ENCODE measurements around the gene SST.
"Not testable (repeated sequence)": the region's sequence is repeated elsewhere in the genome, so short reads cannot be mapped to it uniquely, and the experiment has no call there.

SST gene

DNA sequence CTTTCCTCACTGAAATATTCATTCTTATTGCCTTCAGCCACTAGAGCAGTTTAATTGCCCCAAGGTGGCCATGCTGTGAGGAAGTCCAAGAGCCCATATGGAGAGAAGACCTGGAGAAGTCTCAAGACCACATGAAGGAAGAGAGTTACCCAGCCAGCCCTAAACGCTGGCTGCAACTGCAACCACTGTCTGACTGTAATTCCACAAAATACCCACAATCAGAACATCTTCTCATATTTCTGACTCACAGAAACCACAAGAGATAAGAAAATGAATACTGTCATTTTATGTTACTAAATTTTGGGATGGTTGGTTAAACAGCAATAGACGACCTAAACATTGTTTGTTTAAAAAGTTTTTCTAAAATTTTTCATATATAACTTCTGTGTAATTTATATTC, 14.7 kb upstream of the SST start:
- no peak for DNase-seq

DNA sequence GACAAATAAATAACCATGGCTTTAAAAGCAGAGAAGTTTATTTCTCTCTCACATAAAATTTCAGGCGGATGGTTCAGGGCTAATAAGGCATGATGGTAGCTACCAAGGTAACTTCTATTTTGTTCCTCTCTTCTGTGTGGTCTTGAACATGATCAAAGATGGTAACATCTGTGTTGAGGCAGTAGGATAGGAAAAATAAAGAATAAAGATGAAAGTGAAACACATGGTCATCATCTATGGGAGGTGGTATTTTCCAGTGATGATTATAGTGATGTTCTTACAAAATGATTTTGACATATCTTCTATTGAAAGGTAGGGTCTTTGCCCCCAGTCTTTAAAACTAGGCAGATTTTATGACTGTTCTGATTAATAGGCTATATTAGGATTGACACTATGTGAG, 14.2 kb upstream of the SST start:
- DNase-seq: no peak

DNA sequence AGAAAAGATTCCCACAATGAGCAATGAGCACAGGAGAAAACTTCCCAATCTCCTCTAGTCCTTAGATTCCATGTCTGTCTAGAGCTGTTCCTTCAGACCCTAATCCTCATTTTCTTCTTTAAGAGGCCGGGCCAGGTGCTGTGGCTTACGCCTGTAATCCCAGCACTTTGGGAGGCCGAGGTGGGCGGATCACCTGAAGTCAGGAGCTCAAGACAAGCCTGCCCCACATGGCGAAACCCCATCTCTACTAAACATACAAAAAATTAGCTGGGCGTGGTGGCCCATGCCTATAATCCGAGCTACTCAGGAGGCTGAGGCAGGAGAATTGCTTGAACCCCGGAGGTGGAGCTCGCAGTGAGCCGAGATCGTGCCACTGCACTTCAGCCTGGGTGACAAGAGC, 11.6 kb upstream of the SST start:
- DNase-seq: not testable (repeated sequence)

DNA sequence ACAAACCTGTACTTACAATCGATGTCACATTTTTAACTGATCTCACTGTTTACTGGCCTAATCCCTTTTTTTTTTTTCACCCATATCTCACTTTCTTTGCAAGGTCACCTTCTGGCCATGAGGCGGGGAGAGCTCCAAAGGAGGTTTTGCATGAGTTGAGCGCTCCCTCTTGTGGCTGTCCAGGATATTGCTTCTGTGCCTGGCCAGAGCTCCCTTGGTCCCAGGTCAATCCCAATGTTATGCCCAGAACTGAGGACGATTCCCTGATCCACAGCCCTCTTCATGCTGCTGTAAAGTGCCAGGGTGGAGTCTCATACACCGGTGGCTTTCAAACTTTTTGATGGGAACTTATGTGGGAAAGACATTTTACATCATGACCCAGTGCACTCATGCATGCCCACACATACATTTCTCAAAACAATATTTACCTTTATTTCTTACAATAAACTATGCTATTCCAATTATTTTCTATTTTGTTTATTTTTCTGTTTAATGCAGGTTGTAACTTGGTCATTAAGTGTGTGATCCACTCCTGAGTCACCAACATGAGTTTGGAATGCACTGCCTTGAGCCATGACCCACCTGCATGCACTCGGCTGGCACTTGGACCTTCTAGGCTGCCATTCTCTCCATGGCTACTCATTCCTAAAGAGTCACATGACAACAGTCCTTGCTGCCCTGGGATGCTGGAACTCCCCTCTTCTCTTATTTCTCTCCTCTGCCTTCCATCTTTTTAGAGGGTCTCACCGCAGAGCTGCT, 9.6 kb upstream of the SST start:
- DNase-seq: peak in 51 of 56 donors; percentile 4 to 80 (median 43)

DNA sequence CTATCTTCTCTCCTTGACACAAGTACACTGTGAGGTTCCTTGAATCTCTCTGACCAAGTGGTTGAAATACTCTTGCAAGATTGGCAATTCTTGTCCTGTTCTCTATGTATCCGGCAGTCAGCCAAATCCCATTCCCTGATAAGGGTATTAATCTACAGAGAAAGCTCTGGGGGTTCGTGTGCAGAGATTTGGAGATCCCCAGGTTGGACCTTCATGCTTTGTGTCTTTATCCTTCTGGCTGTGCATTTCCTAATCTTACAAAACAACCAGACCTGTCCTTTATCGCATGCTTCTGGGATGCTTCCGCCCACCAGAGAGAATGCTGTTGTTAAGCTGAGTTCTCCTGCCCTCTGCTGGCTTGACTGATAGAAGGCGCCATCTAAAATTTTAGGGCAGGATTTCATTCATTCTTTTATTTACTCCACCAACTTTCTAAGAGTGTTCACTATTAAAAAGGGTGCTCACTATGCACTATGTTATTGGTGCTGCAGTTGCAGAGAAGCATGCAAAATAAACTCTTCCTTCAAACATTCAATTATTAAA, 8.6 kb upstream of the SST start:
- peak in 29 of 56 donors; percentile 0 to 65 (median 16) for DNase-seq

DNA sequence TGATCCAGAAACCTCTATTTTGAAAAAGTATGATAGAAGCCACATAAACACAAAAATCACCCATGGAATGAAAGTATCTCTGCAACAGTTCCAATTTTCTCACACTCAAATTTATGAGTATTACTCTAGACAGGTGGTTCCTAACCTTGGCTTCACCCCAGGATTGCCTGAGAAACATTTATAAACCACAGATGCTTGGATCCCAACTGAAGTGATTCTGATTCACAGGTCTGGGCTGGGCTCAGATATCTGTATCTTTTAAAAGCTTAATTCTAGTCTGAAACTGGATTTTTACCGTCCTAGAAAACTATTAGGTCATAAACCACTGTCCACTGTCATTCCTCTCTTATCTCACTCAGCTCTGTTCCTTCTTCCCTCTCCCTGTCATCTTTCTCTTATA, 7.4 kb upstream of the SST start:
- DNase-seq: no peak

DNA sequence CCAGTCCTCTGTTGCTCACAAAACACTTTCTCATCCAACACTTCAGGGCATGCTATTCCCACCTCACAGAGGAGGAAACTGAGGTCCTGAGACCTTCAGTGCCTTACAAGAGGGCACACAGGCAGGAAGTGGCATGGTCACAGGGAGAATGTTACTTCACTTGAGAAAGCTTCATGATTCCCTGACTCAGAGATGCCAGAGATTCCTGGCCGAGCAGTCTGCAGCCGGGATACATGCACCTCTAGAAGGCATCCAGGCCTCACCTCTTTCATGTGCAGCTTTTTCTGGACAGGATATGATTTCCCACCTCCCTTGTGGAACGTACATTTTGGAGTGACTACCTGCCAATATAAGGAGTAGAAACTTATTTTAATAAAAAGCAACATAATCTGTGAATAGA, 2.8 kb upstream of the SST start:
- DNase-seq: no peak

DNA sequence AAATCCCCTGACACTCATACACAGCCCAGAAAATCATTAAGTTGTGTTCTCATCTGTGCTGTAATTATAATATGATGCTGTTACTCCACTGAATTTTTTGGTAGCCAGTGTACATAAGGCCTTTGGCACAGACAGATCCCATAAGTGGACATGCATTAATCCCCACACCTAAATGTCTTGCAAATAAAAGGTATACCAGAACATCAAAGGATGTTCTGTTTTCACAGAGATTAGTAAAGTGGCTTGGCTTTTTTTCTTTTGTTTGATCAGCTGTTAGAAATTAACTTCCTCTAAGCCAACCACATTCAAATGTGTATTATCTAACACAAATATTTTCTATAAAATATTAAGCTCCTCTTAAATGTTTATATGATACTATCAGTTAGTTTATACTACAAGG, 2.7 kb downstream of the SST start:
- DNase-seq: no peak

DNA sequence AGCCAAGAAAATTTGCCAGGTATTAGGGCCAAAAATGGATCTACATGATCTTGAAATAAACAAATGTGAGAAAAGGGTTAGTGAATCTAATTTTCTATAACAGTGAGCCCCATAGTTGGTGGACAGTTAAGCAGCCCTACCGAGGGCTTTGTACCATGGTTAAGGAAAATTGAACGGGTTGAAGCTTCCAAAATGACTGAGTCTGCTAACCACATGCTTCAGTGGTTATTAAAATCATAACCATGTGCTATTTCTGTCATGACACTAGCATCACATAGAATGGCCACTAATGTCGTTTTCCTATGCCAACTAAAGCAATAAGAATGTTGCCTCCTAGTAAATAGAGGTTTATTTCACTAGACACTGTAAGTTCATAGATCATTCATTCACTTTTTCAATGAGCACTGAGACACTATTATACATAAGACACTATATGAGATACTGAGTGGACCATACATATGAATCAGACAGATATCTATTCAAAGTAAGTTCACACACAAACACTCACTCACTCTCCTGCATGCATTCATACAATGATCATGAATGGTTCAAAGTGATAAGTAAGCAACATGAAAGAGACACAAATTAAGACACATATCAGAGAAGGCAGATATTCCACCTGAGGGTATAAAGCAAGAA, 4.3 kb downstream of the SST start:
- DNase-seq: no peak

DNA sequence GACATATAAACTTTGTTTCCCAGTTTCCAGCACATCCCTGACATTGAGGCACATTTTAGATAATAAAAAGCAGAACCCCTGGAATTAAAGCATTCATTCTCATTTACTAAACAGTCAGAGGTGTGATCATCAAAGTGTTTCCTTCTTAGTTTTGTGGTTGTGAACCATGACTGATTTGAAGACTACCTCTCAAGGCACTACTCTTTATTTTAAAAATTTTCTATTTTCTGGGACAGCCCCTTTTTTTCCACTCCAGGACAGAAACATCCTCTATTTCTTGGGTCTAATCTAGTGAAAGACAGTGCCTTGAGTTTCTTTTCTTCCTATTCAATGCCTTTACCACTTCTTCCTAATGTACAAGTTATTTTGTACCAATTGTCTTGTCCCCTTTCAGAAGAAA, 5.2 kb downstream of the SST start:
- no peak for DNase-seq

DNA sequence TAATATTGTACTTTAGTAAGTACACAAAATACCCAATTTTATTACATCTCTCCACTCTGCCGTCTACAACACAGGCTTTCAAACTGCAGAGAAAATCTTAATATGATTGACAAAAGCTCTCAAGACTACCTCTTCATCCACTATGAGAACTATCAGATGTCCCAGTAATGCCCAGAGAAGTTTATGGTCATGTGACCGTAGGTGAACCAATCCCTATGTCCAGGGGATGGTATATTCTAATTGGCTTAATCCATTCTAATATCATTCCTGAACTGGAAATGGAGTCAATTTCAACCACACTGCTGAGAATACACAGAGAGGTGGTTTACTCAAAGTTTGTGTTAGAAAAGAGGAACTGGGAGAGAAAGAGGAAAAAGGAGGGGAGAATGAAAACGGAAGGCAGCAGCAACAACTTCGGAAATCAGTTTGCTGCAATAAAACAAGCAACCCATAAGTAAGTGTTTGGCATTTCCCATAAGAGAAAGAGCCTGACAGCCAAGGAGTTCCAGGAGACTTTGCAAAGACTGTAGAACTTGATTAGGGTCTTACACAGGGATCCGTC, 7.3 kb downstream of the SST start:
- no peak for DNase-seq

DNA sequence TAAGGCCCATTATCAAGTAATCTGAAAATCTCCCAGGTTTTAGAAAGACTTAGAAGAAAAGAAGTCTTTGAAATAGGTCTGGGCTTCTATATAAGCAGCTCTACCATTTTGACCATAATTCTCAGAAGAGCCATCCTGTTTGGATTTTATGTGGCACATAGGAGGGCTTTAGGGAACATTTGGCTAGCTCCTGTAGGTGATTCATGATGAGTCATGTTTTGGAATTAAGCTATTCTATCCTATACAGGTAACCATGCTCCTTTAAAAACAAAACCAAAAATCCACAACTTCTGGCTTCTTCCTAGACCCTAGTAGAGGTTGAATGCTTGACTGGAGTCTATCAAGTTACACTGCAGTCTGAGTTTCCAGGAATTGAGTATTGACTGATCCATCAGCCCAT, 8.9 kb downstream of the SST start:
- DNase-seq: no peak

DNA sequence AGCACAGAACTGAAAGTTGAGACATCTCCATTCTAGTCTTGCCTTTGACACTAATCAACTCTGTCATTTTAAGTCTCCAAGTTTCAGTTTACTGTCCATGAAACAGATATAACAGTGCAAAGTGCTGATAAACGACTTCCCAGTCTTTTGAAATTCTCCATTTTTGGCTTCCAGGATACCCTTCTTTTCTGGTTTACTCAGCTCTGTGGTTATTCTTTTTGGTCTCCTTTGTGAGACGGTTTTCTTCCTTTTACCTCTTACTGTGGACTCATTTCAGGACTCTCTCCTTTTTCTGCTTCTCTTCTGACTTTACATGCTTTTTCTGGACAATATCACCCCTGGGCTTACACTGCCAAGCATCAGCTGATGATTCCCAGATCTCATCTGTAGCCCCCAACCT, 18.9 kb downstream of the SST start:
- no peak for DNase-seq

DNA sequence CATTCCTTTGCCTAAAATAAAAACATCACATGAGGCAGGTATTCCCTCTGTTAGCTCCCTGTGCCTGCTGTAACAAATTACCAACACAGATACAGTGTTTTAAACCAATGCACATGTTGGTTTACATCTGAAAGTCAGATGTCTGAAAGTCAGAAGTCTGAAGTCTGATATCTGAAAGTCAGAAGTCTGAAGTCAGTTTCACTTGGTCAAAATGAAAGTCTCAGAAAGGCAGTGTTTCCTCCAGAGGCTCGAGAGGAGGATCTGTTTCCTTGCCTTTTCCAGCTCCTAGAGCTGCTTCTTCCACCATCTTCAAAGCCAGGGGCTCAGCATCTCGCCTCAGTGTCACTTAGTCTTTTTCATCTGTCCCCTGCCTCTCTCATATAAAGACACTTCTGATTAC, 22.0 kb downstream of the SST start:
- DNase-seq: no peak

DNA sequence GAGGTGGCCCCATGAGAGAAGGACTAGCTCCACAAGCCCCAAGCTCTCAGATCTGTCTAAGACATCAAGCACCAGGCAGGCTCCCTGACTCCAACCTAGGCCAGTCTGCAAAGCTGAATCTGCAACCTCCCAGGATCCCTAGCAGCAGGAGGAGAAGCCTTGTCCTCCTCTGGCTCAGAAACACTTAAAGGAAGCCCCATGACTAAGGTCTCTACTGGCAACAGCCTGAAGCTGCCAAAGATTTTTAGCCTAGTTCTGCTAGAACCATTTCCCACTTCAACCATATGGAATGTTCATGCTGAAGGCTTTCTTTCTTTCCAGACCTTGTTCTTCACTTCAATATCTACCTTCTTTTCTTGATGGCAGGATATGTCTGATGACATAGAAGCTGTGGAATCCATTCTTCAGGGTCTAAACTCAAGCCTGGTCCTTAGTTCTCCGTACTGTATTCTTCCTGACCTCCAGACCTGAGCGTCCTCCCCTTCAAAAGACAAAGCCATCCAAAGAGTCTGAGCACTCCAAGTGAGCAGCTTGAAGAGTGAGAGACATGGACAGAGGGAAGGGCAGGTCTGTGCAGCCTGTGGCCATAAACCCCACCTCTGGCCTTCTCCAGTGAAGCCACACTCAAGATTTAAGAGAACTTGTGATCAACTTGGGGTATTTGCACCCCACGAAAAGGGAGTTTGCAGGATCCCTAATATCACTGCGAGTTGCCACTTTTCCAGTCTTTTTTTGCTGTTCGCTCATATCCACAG, 23.1 kb downstream of the SST start:
- no peak for DNase-seq

DNA sequence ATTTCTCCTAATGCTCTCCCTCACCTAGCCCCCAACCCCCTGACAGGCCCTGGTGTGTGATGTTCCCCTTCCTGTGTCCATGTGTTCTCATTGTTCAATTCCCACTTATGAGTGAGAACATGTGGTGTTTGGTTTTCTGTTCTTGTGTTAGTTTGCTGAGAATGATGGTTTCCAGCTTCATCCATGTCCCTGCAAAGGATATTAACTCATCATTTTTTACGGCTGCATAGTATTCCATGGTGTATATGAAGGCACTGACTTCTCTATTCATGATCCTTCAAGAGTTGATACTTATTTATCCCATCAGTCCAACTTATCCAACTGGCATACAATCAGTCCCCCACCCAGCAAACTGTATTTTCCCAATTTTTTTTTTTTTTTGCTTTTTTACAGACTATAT, 24.8 kb downstream of the SST start:
- not testable (repeated sequence) for DNase-seq

DNA sequence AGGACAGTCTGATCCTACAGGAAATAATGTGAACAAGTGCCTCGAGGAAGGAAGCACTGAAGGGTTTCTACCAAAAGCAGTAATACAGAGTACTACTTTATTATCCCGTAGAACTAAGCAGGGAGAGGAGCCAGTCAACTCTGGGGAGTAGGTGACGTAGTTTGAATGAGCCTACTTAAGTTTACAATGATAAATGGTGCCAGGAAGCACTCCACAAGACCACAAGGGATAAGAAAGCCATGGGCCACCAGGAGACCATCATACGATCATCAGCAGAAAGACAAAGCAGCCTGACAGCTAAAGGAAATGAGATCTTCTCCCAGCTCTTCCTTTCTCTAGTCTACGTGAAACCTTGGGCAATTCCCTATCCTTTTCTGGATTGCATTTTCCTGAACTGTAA, 27.3 kb downstream of the SST start:
- DNase-seq: no peak

DNA sequence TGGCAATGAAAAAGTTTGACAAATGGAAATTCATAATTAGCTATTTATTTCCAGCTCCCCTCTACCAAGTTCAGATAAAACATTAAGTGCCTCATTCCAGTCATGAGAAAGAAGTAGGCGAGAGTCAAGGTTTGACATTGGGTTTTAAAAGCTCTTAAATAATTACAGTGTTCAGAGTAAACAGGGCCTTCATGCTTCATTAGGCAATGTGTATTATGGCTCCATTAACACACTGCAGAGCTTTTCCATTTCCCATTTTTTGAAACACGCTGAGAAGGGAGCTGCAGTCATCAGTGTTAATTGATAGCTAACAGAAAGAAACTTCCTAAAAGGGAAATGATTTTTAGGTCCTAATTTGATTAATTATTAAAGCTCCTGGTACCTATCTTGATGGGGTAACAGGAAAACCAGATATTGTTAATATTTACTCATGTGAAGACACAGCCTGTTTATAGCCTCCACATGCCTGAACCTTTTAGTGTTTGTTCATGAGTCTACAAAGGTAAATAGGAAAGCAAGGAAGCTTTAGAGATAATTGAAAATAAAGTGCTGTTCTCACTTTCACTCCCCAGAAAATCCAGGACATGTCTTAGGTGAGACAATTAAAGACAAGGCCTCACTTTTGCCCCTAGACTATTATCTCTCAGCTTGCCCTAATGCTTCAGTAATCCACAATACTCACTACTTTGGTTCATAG, 28.7 kb downstream of the SST start:
- DNase-seq: no peak

DNA sequence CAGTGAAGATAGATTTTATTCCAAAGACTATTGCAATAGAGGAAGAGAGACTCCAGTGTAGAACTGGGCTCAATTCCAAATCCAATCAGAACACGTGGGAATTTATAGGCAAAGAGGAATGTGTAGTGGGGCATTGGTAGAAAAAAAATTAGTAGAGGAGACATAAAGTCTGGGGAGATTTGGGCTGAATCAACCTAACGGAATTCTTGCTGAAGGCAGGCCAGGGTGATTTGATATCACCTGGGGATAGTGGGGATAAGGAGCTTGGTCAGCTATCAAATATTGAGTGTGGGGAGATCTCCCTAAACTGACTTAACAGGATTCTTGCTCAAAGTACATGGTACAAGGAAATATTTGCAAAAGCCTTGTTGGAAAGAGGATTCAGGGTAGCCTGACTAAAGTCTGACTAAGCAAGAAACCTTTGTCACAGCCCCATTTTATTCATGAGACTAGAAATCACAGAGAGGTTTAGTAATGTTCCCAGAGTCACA, 29.6 kb downstream of the SST start:
- DNase-seq: no peak

DNA sequence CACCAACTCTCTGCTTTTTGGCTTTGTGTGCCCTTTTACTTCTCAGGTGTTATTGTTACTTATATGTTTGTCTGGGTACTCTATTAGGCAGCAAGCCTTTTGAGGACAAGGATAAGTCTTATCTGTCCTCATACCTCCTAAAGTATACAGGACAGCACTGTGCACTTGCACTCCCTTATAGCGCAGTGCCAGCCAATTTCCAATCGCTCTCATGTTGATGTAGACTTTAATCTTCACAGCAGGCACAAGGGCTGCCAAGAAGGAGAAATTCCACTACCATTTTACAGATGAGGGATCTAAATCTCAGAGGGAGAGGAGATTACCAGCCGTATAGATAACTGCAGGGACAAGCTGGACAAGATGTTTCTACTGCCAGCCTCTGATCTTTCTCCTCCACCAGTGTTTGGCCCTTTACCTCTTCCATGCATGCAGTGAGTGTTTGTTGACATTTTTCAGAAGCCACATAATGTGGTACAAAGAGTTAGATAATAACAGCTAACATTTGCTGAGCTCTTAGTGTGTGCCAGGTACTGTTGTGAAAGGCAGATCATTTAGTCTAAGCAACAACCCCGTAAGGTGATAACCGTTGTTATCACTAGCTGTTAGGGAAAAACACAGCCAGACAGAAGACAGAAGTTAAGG, 30.1 kb downstream of the SST start:
- DNase-seq: no peak

DNA sequence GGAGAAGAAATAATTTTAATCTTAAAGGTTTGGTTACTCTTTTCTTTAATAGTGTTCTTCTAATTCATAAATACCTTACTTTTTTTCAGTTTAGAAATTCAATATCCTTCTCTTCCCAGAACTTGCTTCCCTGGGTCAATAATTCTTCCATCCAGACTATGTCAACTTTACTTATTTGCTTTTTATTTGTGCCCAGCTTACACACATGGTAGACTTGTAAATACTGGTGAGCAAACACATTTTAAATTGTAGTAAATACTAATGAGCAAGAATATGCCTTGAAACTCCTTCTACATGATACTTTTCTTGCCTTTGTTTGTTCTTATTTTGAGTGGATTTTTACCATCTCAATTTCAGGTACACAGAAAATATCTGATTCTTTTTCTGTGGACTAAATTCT, 33.7 kb downstream of the SST start:
- no peak for DNase-seq

All from nucleus accumbens (tissue), 56 donors.